ENCODE results near the gene DCAKD. TPM values are rescaled to one million over a fixed set of nuclear protein-coding genes. Genes with fewer than 3 reads are reported as not detected.

Gene DCAKD
- total and polyA plus RNA-seq, 12 donors, result 21.1 to 46.2 (median 31.9) TPM

GRCh38 chr17:45018514-45018847 lies 33.0 kb downstream of the DCAKD start:
- DNase-seq (no peak), ATAC-seq (no peak)
- WGBS, 2 donors, result 20 to 22% methylated on average over 4 of the region's 4 CpGs
- Histone ChIP-seq H3K4me3 (peak overlapping the region in 9 of 10 donors; percentile 46 to 63 (median 59)), H3K27ac (peak overlapping the region in 9 of 10 donors; percentile 31 to 72 (median 65)), H3K9me3 (no peaks in the 10 kb centered on the region), H3K27me3 (peaks cover 0 to 44% (median 0%) of the 10 kb centered on the region in 7 donors), H3K4me1 (peaks cover 13 to 49% (median 38%) of the 10 kb centered on the region in 9 donors), H3K36me3 (no peaks in the 10 kb centered on the region)
- intact Hi-C loops (cut with DNase I), result loop anchor here in 6 of 10 donors (2.0 to 10.0 kb wide), 4 partner anchors 41 to 244 kb away; no protein-coding TSS in a partner anchor
- no peak for TF ChIP-seq CTCF (IDR thresholded peaks at IDR 0.05)

GRCh38 chr17:45016823-45017222 lies 34.6 kb downstream of the DCAKD start:
- WGBS, 2 donors, result 76 to 80% methylated on average over 5 of the region's 5 CpGs
- H3K9me3 ChIP-seq, result no peaks in the 10 kb centered on the region
- peaks cover 13 to 51% (median 31%) of the 10 kb centered on the region in 9 donors for H3K4me1 ChIP-seq
- H3K36me3 ChIP-seq, result no peaks in the 10 kb centered on the region
- H3K27ac ChIP-seq, result no peak overlapping the region
- intact Hi-C loops (cut with DNase I), result loop anchor here in 4 of 10 donors (5.0 to 10.0 kb wide), 2 partner anchors 40 to 242 kb away; no protein-coding TSS in a partner anchor
- ATAC-seq, result no peak
- no peak for TF ChIP-seq CTCF (IDR thresholded peaks at IDR 0.05)
- peaks cover 0 to 44% (median 0%) of the 10 kb centered on the region in 7 donors for H3K27me3 ChIP-seq
- no peak overlapping the region for H3K4me3 ChIP-seq
- DNase-seq, result no peak

GRCh38 chr17:45016237-45016636 lies 35.2 kb downstream of the DCAKD start:
- no peak for DNase-seq
- intact Hi-C loops (cut with DNase I), result loop anchor here in 4 of 10 donors (5.0 to 10.0 kb wide), 2 partner anchors 39 to 241 kb away; no protein-coding TSS in a partner anchor
- ATAC-seq, result no peak

More at GRCh38 chr17:45016237-45016636, 35.2 kb downstream of the DCAKD start:
- no peak overlapping the region for H3K27ac ChIP-seq
- H3K27me3 ChIP-seq, result peaks cover 0 to 38% (median 0%) of the 10 kb centered on the region in 7 donors
- H3K4me3 ChIP-seq, result no peak overlapping the region
- H3K9me3 ChIP-seq, result no peaks in the 10 kb centered on the region
- H3K36me3 ChIP-seq, result no peaks in the 10 kb centered on the region
- 73 to 76% methylated on average over 7 of the region's 7 CpGs for WGBS, 2 donors
- TF ChIP-seq CTCF (IDR thresholded peaks at IDR 0.05), result no peak
- peaks cover 10 to 45% (median 25%) of the 10 kb centered on the region in 9 donors for H3K4me1 ChIP-seq
